ENCODE results near the gene ARHGAP32. TPM values are rescaled to one million over a fixed set of nuclear protein-coding genes. Genes with fewer than 3 reads are reported as not detected.

Gene ARHGAP32
- total RNA-seq, 1 experiment from 2014 or later = 22.0 TPM

DNA sequence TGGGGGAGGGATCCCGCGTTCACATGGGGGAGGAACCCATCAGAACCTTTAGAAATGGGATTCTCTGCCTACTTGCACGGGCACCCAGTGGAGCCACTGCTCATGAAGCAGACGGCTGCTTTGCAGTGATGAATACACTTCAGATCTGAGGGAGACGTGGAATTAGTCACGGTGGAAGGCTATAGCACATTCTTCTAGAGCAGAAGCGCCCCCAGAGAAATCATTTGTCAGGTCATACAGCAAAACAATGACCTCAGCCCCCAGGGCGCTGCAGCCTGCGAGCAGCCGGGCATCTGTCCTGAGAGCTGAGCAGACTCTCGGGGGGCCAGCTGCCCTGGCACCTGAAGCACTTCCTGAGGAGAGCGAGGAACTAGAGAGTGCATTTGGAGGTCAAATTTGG, 262.1 kb downstream of the ARHGAP32 start:
- H4K20me1 ChIP-seq (ENCODE audit: control insufficient read depth, insufficient read depth, insufficient read length) = no peaks in the 10 kb centered on the region
- no peak overlapping the region for H2AFZ ChIP-seq (ENCODE audit: low read length)
- no peak overlapping the region for H3K18ac ChIP-seq (ENCODE audit: insufficient read length, low read depth, low read length)
- Mint-ChIP-seq H3K36me3 (ENCODE audit: insufficient read depth in 1 of 3, low read depth in 3 of 3) (0 out of 7 replicates have a peak, but pooled peaks cover 0 to 3% (median 0%) of the 10 kb centered on the region in 3 experiments), H3K9me3 (peaks cover 0 to 3% of the 10 kb centered on the region in 2 experiments; a peak in 1 of 5 replicates), H3K27me3 (ENCODE audit: low read depth) (peaks cover 86% of the 10 kb centered on the region), H3K27ac (no peak overlapping the region), H3K4me3 (no peak overlapping the region; a peak in 2 of 5 replicates), H3K4me1 (peaks cover 41 to 46% of the 10 kb centered on the region in 2 experiments)
- no peak overlapping the region for H4K8ac ChIP-seq (replicated peaks; ENCODE audit: insufficient read length, low read depth, low read length)
- H3K14ac ChIP-seq (ENCODE audit: insufficient read depth, low read length) = no peak overlapping the region
- H2BK120ac ChIP-seq (ENCODE audit: low read depth, low read length, poor library complexity, severe bottlenecking) = no peak overlapping the region
- H2BK12ac ChIP-seq (ENCODE audit: insufficient read length, low read depth, low read length) = no peak overlapping the region
- no peak overlapping the region for H2BK15ac ChIP-seq (ENCODE audit: low read depth, low read length)
- no peak overlapping the region for H3K4me2 ChIP-seq (ENCODE audit: insufficient read depth, insufficient read length, low read length)
- no peaks in the 10 kb centered on the region for H3K79me2 ChIP-seq (ENCODE audit: insufficient read depth, low read length)
- no peak overlapping the region for H2BK5ac ChIP-seq (ENCODE audit: insufficient read length, low read length)
- H3K27ac ChIP-seq (ENCODE audit: insufficient read length, low read depth, low read length) = no peak overlapping the region
- no peak overlapping the region for H3K4ac ChIP-seq (ENCODE audit: low read depth, low read length)
- no peak overlapping the region for H2BK20ac ChIP-seq (ENCODE audit: low read depth, low read length, poor library complexity, severe bottlenecking)
- H3K79me1 ChIP-seq (ENCODE audit: insufficient read depth, low read depth, low read length, poor library complexity, severe bottlenecking) = no peaks in the 10 kb centered on the region
- H3K9ac ChIP-seq (ENCODE audit: extremely low read depth, insufficient read length, low read length) = no peak overlapping the region
- H3K9me3 ChIP-seq (ENCODE audit: control insufficient read depth, low read depth, low read length) = no peaks in the 10 kb centered on the region
- H4K5ac ChIP-seq (ENCODE audit: insufficient read length, low read depth, low read length) = no peak overlapping the region
- H3K56ac ChIP-seq (ENCODE audit: insufficient read length, low read depth, low read length) = no peak overlapping the region
- no peak overlapping the region for H2AK5ac ChIP-seq (ENCODE audit: insufficient read length, low read length)
- H3K23ac ChIP-seq (ENCODE audit: insufficient read length, low read depth, low read length) = no peak overlapping the region
- H3K4me1 ChIP-seq (ENCODE audit: insufficient read depth, low read length) = peaks cover 13% of the 10 kb centered on the region
- H4K91ac ChIP-seq (ENCODE audit: insufficient read length, low read depth, low read length) = no peak overlapping the region
- no peak overlapping the region for H3T11ph ChIP-seq (ENCODE audit: low read length)
- no peaks in the 10 kb centered on the region for H3K23me2 ChIP-seq (ENCODE audit: insufficient read length, low read depth, low read length, poor library complexity, severe bottlenecking)
- DNase-seq = no peak
- no CpG with 5 or more reads among the region's 12 CpGs for WGBS (ENCODE audit: extremely low coverage, insufficient read length, low lambda C conversion rate)
- no peak for TF ChIP-seq CTCF (conservative IDR thresholded peaks at IDR 0.05)
- H3K27me3 ChIP-seq (ENCODE audit: insufficient read depth, low read length) = peaks cover 19% of the 10 kb centered on the region; the same call in 1 of the 2 replicates
